RWPE1 (cell line): ENCODE measurements around the gene ASPG.

Source experiments
- CTCF ChIA-PET: fragments of 350-600 bp; sonication (Branson Sonifier 250); formaldehyde crosslinking; extraction: SDS; loops from one replicate; lab custom pipeline; 2021; lab: Yijun Ruan, JAX
- POLR2A ChIA-PET: fragments of 400-600 bp; formaldehyde crosslinking; extraction: SDS; loops from one replicate; lab custom pipeline; 2020; ENCODE audit warnings: antibody characterized with exemption; ENCODE audit not compliant: low non-redundant PET; lab: Yijun Ruan, JAX
- DNase-seq: peaks from one replicate; pipeline ENCODE4 v3.0.0; 2012; ENCODE audit warnings: low spot score
- H3K27ac ChIP-seq: fragments of 450-650 bp; 2 replicates; pipeline ENCODE4 v1.5.1; 2017
- CTCF ChIP-seq: fragments of 450-650 bp; conservative IDR thresholded peaks from 2 replicates; pipeline ENCODE4 v1.5.1; 2017; ENCODE audit warnings: low read depth, mild to moderate bottlenecking

The ASPG gene

GRCh38 chr14:104103446-104104075 is 18.1 kb downstream of the ASPG start:
- peak overlapping the region; percentile 61; the same call in 1 of the 2 replicates for H3K27ac ChIP-seq
- CTCF ChIA-PET, result interaction anchor here (0.6 kb wide), 1 partner anchor 392 kb away, joined by 3 read pairs; no protein-coding TSS in a partner anchor
- TF ChIP-seq CTCF, result no peak
- no peak for DNase-seq
- POLR2A ChIA-PET, result no interaction called here

GRCh38 chr14:104104076-104104901 is 18.8 kb downstream of the ASPG start:
- no peak for DNase-seq
- ChIA-PET POLR2A (interaction anchor here (0.8 kb wide), 1 partner anchor 10 kb away, joined by 3 read pairs; no protein-coding TSS in a partner anchor), CTCF (interaction anchor here (0.6 kb wide), 1 partner anchor 392 kb away, joined by 3 read pairs; no protein-coding TSS in a partner anchor)
- TF ChIP-seq CTCF, result no peak
- H3K27ac ChIP-seq, result peak overlapping the region; percentile 61

GRCh38 chr14:104105071-104105821 is 19.7 kb downstream of the ASPG start:
- CTCF ChIA-PET, result interaction anchor here (0.7 to 1.8 kb wide), 3 partner anchors 10 to 395 kb away, joined by 3 to 5 read pairs (median 4); no protein-coding TSS in a partner anchor
- TF ChIP-seq CTCF, result no peak
- DNase-seq, result no peak
- H3K27ac ChIP-seq, result peak overlapping the region; percentile 61
- POLR2A ChIA-PET, result interaction anchor here (0.8 kb wide), 1 partner anchor 11 kb away, joined by 3 read pairs; no protein-coding TSS in a partner anchor

DNA sequence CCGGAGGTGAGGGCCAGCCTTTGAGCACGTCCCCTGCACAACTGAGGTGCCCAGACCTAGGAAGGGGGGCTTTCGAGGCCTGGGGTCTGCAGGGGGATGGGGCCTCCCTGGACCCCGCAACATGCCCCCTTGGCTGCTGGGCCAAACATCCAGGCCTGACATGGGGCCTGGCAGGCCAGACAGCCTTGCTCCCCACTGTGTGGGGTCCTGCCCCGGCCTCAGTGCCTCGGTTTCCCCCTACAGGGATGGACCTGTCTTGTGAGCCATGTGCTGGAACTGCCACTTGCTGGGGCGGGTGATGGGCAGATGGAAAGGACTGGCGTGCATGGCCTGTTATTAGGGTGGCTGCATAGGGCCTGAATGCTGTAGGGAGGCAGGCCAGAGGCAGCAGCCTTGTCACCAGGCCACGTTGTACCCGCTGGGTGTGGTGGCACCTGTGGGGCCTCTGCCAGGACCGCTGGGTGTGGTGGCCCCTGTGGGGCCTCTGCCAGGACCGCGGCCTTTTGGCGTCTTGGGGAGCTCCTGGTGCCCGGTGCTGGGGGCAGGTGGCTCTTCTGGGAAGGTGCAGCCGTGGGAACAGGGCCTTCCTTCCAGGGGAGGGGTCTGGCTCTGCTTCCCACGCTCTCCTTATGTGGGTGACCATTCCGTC is 20.4 kb downstream of the ASPG start:
- no peak for TF ChIP-seq CTCF
- H3K27ac ChIP-seq, result peak overlapping the region; percentile 61; the same call in 1 of the 2 replicates
- DNase-seq, result no peak
- CTCF ChIA-PET, result interaction anchor here (0.7 to 1.8 kb wide), 4 partner anchors 9 to 394 kb away, joined by 3 to 5 read pairs (median 4); no protein-coding TSS in a partner anchor
- POLR2A ChIA-PET, result interaction anchor here (0.7 kb wide), 1 partner anchor 9 kb away, joined by 3 read pairs; no protein-coding TSS in a partner anchor

GRCh38 chr14:104106471-104106991 is 21.0 kb downstream of the ASPG start:
- DNase-seq, result no peak
- no peak overlapping the region; the same call in 1 of the 2 replicates for H3K27ac ChIP-seq
- no peak for TF ChIP-seq CTCF
- POLR2A ChIA-PET, result interaction anchor here (0.7 kb wide), 1 partner anchor 9 kb away, joined by 3 read pairs; no protein-coding TSS in a partner anchor
- CTCF ChIA-PET, result interaction anchor here (1.1 to 1.8 kb wide), 3 partner anchors 9 to 12 kb away, joined by 3 to 5 read pairs (median 4); no protein-coding TSS in a partner anchor
